OCI-LY1 (cell line): ENCODE measurements around the gene NANS.
"Not testable (repeated sequence)": the region's sequence is repeated elsewhere in the genome, so short reads cannot be mapped to it uniquely, and the experiment has no call there.

Experiments
- H2AFZ ChIP-seq: fragments of 200-600 bp; sonication (generic), shearing (Covaris generic); 2 replicates; pipeline ENCODE4 v1.6.0; 2014; ENCODE audit warnings: antibody characterized with exemption, mild to moderate bottlenecking, low read length
- H3F3A ChIP-seq: fragments of 200-600 bp; sonication (generic), shearing (Covaris generic); 2 replicates; pipeline ENCODE4 v1.6.0; 2014; ENCODE audit warnings: mild to moderate bottlenecking, antibody characterized with exemption, low read length, moderate library complexity; ENCODE audit not compliant: insufficient read depth
- H3K27ac ChIP-seq: fragments of 200-600 bp; sonication (generic); 2 replicates; pipeline ENCODE4 v1.5.1; 2014; ENCODE audit warnings: low read length, mixed run types, mild to moderate bottlenecking, low read depth; ENCODE audit not compliant: poor library complexity, severe bottlenecking
- H3K27me3 ChIP-seq: fragments of 200-600 bp; sonication (generic); 2 replicates; pipeline ENCODE4 v1.6.0; 2014; ENCODE audit warnings: antibody characterized with exemption, mild to moderate bottlenecking, low read length, moderate library complexity; ENCODE audit not compliant: insufficient read depth
- H3K36me3 ChIP-seq: fragments of 200-600 bp; sonication (generic); 2 replicates; pipeline ENCODE4 v1.6.1; 2014; ENCODE audit warnings: mild to moderate bottlenecking, antibody characterized with exemption, low read length, moderate library complexity, mixed read lengths; ENCODE audit not compliant: insufficient read depth
- H3K4me1 ChIP-seq: fragments of 200-600 bp; sonication (generic); 2 replicates; pipeline ENCODE4 v1.5.1; 2014; ENCODE audit warnings: mild to moderate bottlenecking, low read length, moderate library complexity; ENCODE audit not compliant: insufficient read depth, severe bottlenecking
- H3K4me2 ChIP-seq: fragments of 200-600 bp; sonication (generic), shearing (Covaris generic); 2 replicates; pipeline ENCODE4 v1.6.1; 2014; ENCODE audit warnings: low read length
- H3K4me3 ChIP-seq: fragments of 200-600 bp; sonication (generic); 2 replicates; pipeline ENCODE4 v1.5.1; 2014; ENCODE audit warnings: low read length, low read depth, mild to moderate bottlenecking, mixed read lengths; ENCODE audit not compliant: poor library complexity, severe bottlenecking
- H3K79me2 ChIP-seq: fragments of 200-600 bp; shearing (Covaris generic); 2 replicates; pipeline ENCODE4 v1.6.1; 2016; ENCODE audit warnings: mixed run types, low read length, mixed read lengths; ENCODE audit not compliant: insufficient read depth
- H3K9ac ChIP-seq: fragments of 200-600 bp; sonication (generic), shearing (Covaris generic); 2 replicates; pipeline ENCODE4 v1.6.1; 2014; ENCODE audit warnings: mild to moderate bottlenecking, low read length, mixed read lengths
- H3K9me2 ChIP-seq: fragments of 200-600 bp; sonication (generic), shearing (Covaris generic); 2 replicates; pipeline ENCODE4 v1.6.1; 2014; ENCODE audit warnings: low read depth, mild to moderate bottlenecking, low read length, mixed read lengths
- H3K9me3 ChIP-seq: fragments of 200-600 bp; shearing (Covaris generic); 2 replicates; pipeline ENCODE4 v1.6.1; 2014; ENCODE audit warnings: low read length, mixed read lengths
- H4K20me1 ChIP-seq: fragments of 200-600 bp; sonication (generic), shearing (Covaris generic); 2 replicates; pipeline ENCODE4 v1.6.0; 2016; ENCODE audit warnings: mild to moderate bottlenecking, low read length; ENCODE audit not compliant: insufficient read depth
- EZH2 ChIP-seq: fragments of 200-600 bp; sonication (generic), shearing (Covaris generic); IDR thresholded peaks from 2 replicates; pipeline ENCODE4 v1.8.0; 2017; ENCODE audit warnings: borderline replicate concordance, mixed run types, mild to moderate bottlenecking, antibody characterized with exemption, low read length, moderate library complexity, mixed read lengths
- TF ChIP-seq, protein P1 (sequence below): fragments of 200-600 bp; sonication (generic), shearing (Covaris generic); IDR thresholded peaks from 2 replicates; pipeline ENCODE4 v1.5.1; 2017; ENCODE audit warnings: mild to moderate bottlenecking, antibody characterized with exemption, low read length, moderate library complexity, mixed read lengths

NANS gene

DNA sequence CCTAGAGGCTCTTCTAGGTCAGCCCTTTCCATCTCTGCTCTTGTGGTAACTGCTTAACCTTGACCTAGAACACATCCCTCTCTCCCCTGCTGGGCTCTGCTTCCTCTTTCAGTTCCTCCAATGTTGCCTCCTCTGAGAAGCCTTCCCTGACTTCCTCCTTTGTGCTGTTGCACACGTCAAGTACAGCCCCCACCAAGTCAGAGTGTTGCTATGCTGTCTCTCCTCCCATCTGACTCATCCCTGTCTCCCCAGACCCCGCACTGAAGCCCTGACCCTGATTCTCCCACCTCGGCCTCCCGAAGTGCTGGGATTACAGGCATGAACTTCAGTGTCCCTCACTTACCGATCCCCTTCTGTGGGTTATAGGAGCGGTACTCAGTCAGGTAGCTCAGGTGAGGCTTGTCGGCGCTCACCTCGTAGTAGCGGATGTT lies 72.9 kb downstream of the NANS start:
- Histone ChIP-seq H3K4me3 (no peak overlapping the region), H3K36me3 (no peaks in the 10 kb centered on the region), H3K27ac (no peak overlapping the region), H3K9me3 (no peaks in the 10 kb centered on the region), H3K27me3 (no peaks in the 10 kb centered on the region), H4K20me1 (no peaks in the 10 kb centered on the region), H3K4me2 (no peak overlapping the region; the same call in 1 of the 2 replicates), H3K79me2 (no peaks in the 10 kb centered on the region), H3K9ac (no peak overlapping the region), H3K4me1 (peaks cover 7% of the 10 kb centered on the region), H2AFZ (no peak overlapping the region), H3K9me2 (no peaks in the 10 kb centered on the region), H3F3A (no peaks in the 10 kb centered on the region)
- no peak for TF ChIP-seq EZH2
- TF ChIP-seq, protein P1, sequence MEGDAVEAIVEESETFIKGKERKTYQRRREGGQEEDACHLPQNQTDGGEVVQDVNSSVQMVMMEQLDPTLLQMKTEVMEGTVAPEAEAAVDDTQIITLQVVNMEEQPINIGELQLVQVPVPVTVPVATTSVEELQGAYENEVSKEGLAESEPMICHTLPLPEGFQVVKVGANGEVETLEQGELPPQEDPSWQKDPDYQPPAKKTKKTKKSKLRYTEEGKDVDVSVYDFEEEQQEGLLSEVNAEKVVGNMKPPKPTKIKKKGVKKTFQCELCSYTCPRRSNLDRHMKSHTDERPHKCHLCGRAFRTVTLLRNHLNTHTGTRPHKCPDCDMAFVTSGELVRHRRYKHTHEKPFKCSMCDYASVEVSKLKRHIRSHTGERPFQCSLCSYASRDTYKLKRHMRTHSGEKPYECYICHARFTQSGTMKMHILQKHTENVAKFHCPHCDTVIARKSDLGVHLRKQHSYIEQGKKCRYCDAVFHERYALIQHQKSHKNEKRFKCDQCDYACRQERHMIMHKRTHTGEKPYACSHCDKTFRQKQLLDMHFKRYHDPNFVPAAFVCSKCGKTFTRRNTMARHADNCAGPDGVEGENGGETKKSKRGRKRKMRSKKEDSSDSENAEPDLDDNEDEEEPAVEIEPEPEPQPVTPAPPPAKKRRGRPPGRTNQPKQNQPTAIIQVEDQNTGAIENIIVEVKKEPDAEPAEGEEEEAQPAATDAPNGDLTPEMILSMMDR, result no peak

DNA sequence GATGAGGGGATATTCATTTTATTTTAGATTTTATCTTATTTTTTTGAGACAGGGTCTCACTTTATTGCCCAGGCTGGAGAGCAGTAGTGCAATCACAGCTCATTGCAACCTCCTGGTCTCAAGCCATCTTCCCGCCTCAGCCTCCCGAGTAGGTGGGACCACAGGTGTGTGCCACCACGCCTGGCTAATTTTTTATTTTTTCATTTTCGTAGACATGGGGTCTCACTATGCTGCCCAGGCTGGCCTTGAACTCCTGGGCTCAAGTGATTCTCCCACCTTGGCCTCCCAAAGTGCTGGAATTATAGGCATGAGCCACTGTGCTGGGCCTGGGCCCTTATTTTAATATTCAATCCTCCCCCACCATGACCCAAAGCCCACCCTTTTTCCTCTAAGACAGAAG lies 73.5 kb downstream of the NANS start:
- not testable (repeated sequence) for H3K9me3 ChIP-seq, H3K4me3 ChIP-seq, H3K4me1 ChIP-seq, H3F3A ChIP-seq, H4K20me1 ChIP-seq, H3K27me3 ChIP-seq, H3K27ac ChIP-seq, H3K79me2 ChIP-seq, H3K9me2 ChIP-seq, H3K9ac ChIP-seq, H3K4me2 ChIP-seq, H3K36me3 ChIP-seq, H2AFZ ChIP-seq

DNA sequence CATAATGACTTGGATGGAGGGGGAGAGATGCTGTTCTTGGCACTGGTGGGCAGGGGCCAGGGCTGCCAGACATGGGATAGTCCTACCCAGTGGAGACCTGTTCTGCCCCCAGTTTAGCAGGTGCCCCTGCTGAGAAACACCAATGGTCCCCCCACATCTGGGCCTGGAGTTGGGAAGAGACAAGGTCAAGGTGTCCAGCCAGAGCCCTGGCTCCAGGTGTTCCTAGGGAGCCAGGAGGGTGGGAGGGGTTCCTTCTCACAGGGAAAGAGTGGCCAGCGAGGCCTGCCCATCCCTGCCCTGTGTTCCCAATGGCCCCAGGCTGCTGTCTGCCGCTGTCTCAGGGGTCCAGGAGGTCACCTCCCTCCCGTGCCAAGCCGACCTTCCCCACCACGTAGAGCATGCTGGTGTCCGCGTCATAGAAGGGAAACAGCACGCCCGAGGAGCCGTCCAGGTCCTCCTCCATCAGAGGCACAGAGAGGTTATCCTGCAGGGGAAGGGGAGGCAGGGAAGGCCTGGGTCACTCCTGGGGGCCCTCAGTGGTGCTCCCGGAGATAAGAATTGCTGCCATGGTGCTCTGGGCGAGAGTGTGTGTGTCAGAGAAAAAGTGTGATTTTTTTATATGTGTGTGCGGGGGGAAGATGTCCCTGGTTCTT lies 74.2 kb downstream of the NANS start:
- H2AFZ ChIP-seq, result no peak overlapping the region

More for the DNA sequence above, 74.2 kb downstream of the NANS start:
- Histone ChIP-seq H3K36me3 (no peaks in the 10 kb centered on the region), H3K27ac (no peak overlapping the region), H3K4me3 (no peak overlapping the region), H3K4me2 (no peak overlapping the region), H4K20me1 (no peaks in the 10 kb centered on the region), H3F3A (no peaks in the 10 kb centered on the region), H3K9me2 (no peaks in the 10 kb centered on the region), H3K9ac (no peak overlapping the region), H3K9me3 (no peaks in the 10 kb centered on the region), H3K4me1 (peaks cover 7% of the 10 kb centered on the region), H3K79me2 (no peaks in the 10 kb centered on the region), H3K27me3 (no peaks in the 10 kb centered on the region)
- TF ChIP-seq, protein P1, result no peak
- TF ChIP-seq EZH2, result no peak
